H1 (cell line): Measurements from ENCODE around the gene EPB41L1. TPM values are rescaled to one million over a fixed set of nuclear protein-coding genes. Genes with fewer than 3 reads are reported as not detected.

Experiments
- CTCF ChIA-PET: fragments of 300-600 bp; sonication (Branson Sonifier 250); formaldehyde crosslinking; loops from one replicate; lab custom pipeline; 2021; ENCODE audit not compliant: partially characterized antibody; lab: Charles Lee
- POLR2A ChIA-PET: fragments of 300-600 bp; sonication (Branson Sonifier 250); formaldehyde crosslinking; loops from one replicate; lab custom pipeline; 2021; ENCODE audit warnings: inconsistent platforms; ENCODE audit not compliant: partially characterized antibody; lab: Charles Lee
- DNase-seq, 2 experiments: peaks; one replicate each; pipeline versions ENCODE4 v3.0.0 to v3.0.0-alpha.2; 2010 to 2022; ENCODE audit warnings: low spot score in 2 of 2, low read depth in 1 of 2, mixed read lengths in 1 of 2
- FAIRE-seq: peaks from 2 replicates; lab custom pipeline; 2011; peaks lifted over from hg19 to GRCh38; lab: Jason Lieb, UNC
- H2AFZ ChIP-seq: 2 replicates; pipeline ENCODE4 v1.8.1; 2012; ENCODE audit warnings: low read length, inconsistent platforms
- H2AK5ac ChIP-seq: 2 replicates; pipeline ENCODE4 v1.6.1; 2013; ENCODE audit warnings: low read depth, low read length
- H2BK120ac ChIP-seq: replicated peaks from 2 replicates; pipeline ENCODE3; 2013; ENCODE audit warnings: low read depth, low read length, inconsistent platforms
- H2BK12ac ChIP-seq: 2 replicates; pipeline ENCODE4 v1.6.1; 2013; ENCODE audit warnings: low read depth, low read length
- H2BK15ac ChIP-seq: 2 replicates; pipeline ENCODE4 v1.6.1; 2013; ENCODE audit warnings: low read length
- H2BK20ac ChIP-seq: 2 replicates; pipeline ENCODE4 v1.6.1; 2013; ENCODE audit warnings: low read length
- H2BK5ac ChIP-seq: 2 replicates; pipeline ENCODE4 v1.6.1; 2013; ENCODE audit warnings: low read depth, low read length
- H3K14ac ChIP-seq: 2 replicates; pipeline ENCODE4 v1.6.1; 2013; ENCODE audit warnings: inconsistent platforms; ENCODE audit not compliant: insufficient read length
- H3K18ac ChIP-seq: 2 replicates; pipeline ENCODE4 v1.6.1; 2013; ENCODE audit warnings: low read length; ENCODE audit errors: extremely low read depth
- H3K23ac ChIP-seq: 2 replicates; pipeline ENCODE4 v1.6.1; 2013; ENCODE audit warnings: inconsistent platforms; ENCODE audit not compliant: insufficient read length
- H3K23me2 ChIP-seq: 2 replicates; pipeline ENCODE4 v1.6.1; 2013; ENCODE audit warnings: low read depth, low read length
- H3K27ac ChIP-seq: 2 replicates; pipeline ENCODE4 v1.6.1; 2011; ENCODE audit warnings: low read depth, low read length, inconsistent platforms
- H3K27me3 ChIP-seq, 4 experiments: replicated peaks in 1 of 4; 1 replicate in 1 of 4; 2 replicates in 3 of 4; pipeline versions ENCODE4 v1.6.1 to v1.8.1; 2011 to 2013; ENCODE audit warnings: low read length in 3 of 4, mild to moderate bottlenecking in 3 of 4, inconsistent platforms in 2 of 4, mixed read lengths in 2 of 4, moderate library complexity in 1 of 4; ENCODE audit not compliant: control insufficient read depth in 3 of 4, insufficient read depth in 3 of 4; ENCODE audit errors: extremely low read depth in 1 of 4
- H3K36me3 ChIP-seq, 4 experiments: 2 replicates each; pipeline versions ENCODE4 v1.6.1 to v1.8.1; 2011 to 2013; ENCODE audit warnings: mild to moderate bottlenecking in 4 of 4, low read length in 3 of 4, moderate library complexity in 2 of 4, control low read depth in 1 of 4, inconsistent platforms in 1 of 4; ENCODE audit not compliant: insufficient read depth in 4 of 4, control insufficient read depth in 2 of 4
- H3K4ac ChIP-seq: replicated peaks from 2 replicates; pipeline ENCODE3; 2013; ENCODE audit warnings: low read length, low read depth, mixed read lengths, inconsistent platforms; ENCODE audit not compliant: insufficient read length
- H3K4me1 ChIP-seq, 4 experiments: replicated peaks in 1 of 4; 1 replicate in 1 of 4; 2 replicates in 3 of 4; pipeline versions ENCODE4 v1.6.1 to v1.8.1; 2011 to 2013; ENCODE audit warnings: low read length in 3 of 4, inconsistent platforms in 2 of 4, mixed read lengths in 1 of 4; ENCODE audit not compliant: insufficient read depth in 4 of 4, control insufficient read depth in 3 of 4
- H3K4me2 ChIP-seq, 2 experiments: 2 replicates each; pipeline versions ENCODE4 v1.6.1 to v1.8.1; 2011 to 2013; ENCODE audit warnings: low read depth in 2 of 2, low read length in 2 of 2, control low read depth in 1 of 2, inconsistent platforms in 1 of 2, mild to moderate bottlenecking in 1 of 2; ENCODE audit not compliant: insufficient read depth in 1 of 2
- H3K4me3 ChIP-seq, 4 experiments: fragments of 200-600, 300-600 bp in 1 of 4; sonication (generic), shearing (Covaris generic), sonication (Bioruptor Twin) in 1 of 4; 2 replicates each; pipeline versions ENCODE4 v1.5.1 to v1.8.1; 2011 to 2016; ENCODE audit warnings: low read length in 4 of 4, low read depth in 3 of 4, control low read depth in 2 of 4, inconsistent platforms in 2 of 4, mild to moderate bottlenecking in 2 of 4, mixed read lengths in 1 of 4, moderate library complexity in 1 of 4; ENCODE audit not compliant: insufficient read depth in 2 of 4; ENCODE audit errors: extremely low read depth in 1 of 4
- H3K56ac ChIP-seq: replicated peaks from 2 replicates; pipeline ENCODE3; 2013; ENCODE audit warnings: low read depth, mild to moderate bottlenecking, mixed read lengths, low read length, inconsistent platforms; ENCODE audit not compliant: insufficient read length
- H3K79me1 ChIP-seq: 2 replicates; pipeline ENCODE4 v1.6.1; 2013; ENCODE audit warnings: low read depth, low read length, control low read depth
- H3K79me2 ChIP-seq, 2 experiments: 2 replicates each; pipeline versions ENCODE4 v1.6.1 to v1.8.1; 2012 to 2013; ENCODE audit warnings: low read length in 2 of 2, mild to moderate bottlenecking in 2 of 2, inconsistent platforms in 1 of 2; ENCODE audit not compliant: insufficient read depth in 2 of 2, control insufficient read depth in 1 of 2
- H3K9ac ChIP-seq, 4 experiments: replicated peaks in 1 of 4; 1 replicate in 1 of 4; 2 replicates in 3 of 4; pipeline versions ENCODE4 v1.6.1 to v1.8.1; 2011 to 2013; ENCODE audit warnings: low read depth in 3 of 4, low read length in 3 of 4, control low read depth in 2 of 4, mild to moderate bottlenecking in 2 of 4, moderate library complexity in 2 of 4, inconsistent platforms in 1 of 4; ENCODE audit errors: extremely low read depth in 1 of 4
- H3K9me3 ChIP-seq, 2 experiments: 2 replicates each; pipeline versions ENCODE4 v1.6.1 to v1.8.1; 2012 to 2013; ENCODE audit warnings: mild to moderate bottlenecking in 2 of 2, moderate library complexity in 2 of 2, control low read depth in 1 of 2, inconsistent platforms in 1 of 2, low read depth in 1 of 2, low read length in 1 of 2, mixed read lengths in 1 of 2; ENCODE audit not compliant: insufficient read depth in 2 of 2
- H4K20me1 ChIP-seq, 2 experiments: replicated peaks in 1 of 2; 2 replicates each; pipeline versions ENCODE3 to v1.8.1; 2011 to 2013; ENCODE audit warnings: inconsistent platforms in 2 of 2, low read length in 2 of 2, mild to moderate bottlenecking in 1 of 2; ENCODE audit not compliant: insufficient read depth in 2 of 2, control insufficient read depth in 1 of 2
- H4K5ac ChIP-seq: 2 replicates; pipeline ENCODE4 v1.6.1; 2013; ENCODE audit warnings: low read length, low read depth, mixed read lengths, inconsistent platforms; ENCODE audit not compliant: insufficient read length
- H4K8ac ChIP-seq: 2 replicates; pipeline ENCODE4 v1.8.0; 2013; ENCODE audit warnings: mild to moderate bottlenecking, moderate library complexity, low read length, inconsistent platforms; ENCODE audit not compliant: insufficient read depth; ENCODE audit errors: extremely low read depth
- H4K91ac ChIP-seq: replicated peaks from 2 replicates; pipeline ENCODE3; 2013; ENCODE audit warnings: low read length, mixed read lengths, inconsistent platforms; ENCODE audit not compliant: insufficient read length
- CTBP2 ChIP-seq: IDR thresholded peaks from 2 replicates; pipeline ENCODE4 v1.7.0; 2011; ENCODE audit warnings: borderline replicate concordance, mild to moderate bottlenecking, moderate library complexity, mixed read lengths, low read length; ENCODE audit not compliant: insufficient read depth, insufficient read length
- KDM5A ChIP-seq: fragments of 200-600 bp; IDR thresholded peaks from 2 replicates; pipeline ENCODE4 v1.7.1; 2012; ENCODE audit warnings: mild to moderate bottlenecking, low read length, inconsistent platforms, mixed read lengths
- MAFK ChIP-seq: IDR thresholded peaks from 2 replicates; pipeline ENCODE4 v1.6.1; 2012; ENCODE audit warnings: low read depth, mild to moderate bottlenecking, improper control_type of control experiment, low read length
- PHF8 ChIP-seq: fragments of 200-600 bp; sonication (generic); conservative IDR thresholded peaks from 2 replicates; pipeline ENCODE4 v1.7.1; 2012; ENCODE audit warnings: low read depth, mild to moderate bottlenecking, inconsistent platforms, low read length, moderate library complexity
- RXRA ChIP-seq: IDR thresholded peaks from 2 replicates; pipeline ENCODE4 v1.6.1; 2011; ENCODE audit warnings: low read depth, mild to moderate bottlenecking, low read length, moderate library complexity; ENCODE audit not compliant: insufficient read depth
- SP4 ChIP-seq: IDR thresholded peaks from 2 replicates; pipeline ENCODE4 v1.6.1; 2012; ENCODE audit warnings: low read length, inconsistent platforms
- WGBS, 2 experiments: shearing (Covaris generic) in 1 of 2; methylation state at CpG; one replicate each; pipeline versions ENCODE4 v1.1.6 to v1.1.7; 2013 to 2015; ENCODE audit warnings: low lambda C conversion rate in 2 of 2, mixed read lengths in 2 of 2, inconsistent platforms in 1 of 2, low coverage in 1 of 2, missing lambda C conversion rate in 1 of 2; ENCODE audit not compliant: insufficient replicate concordance in 2 of 2, insufficient coverage in 1 of 2, insufficient read length in 1 of 2; ENCODE audit errors: extremely low coverage in 1 of 2, missing lambda C conversion rate in 1 of 2; 5-methylcytosine and 5-hydroxymethylcytosine counted together
- polyA plus RNA-seq, 7 experiments: library from polyadenylated mRNA; depleted of rRNA in 3 of 7; stranded (reverse) in 5 of 7; unstranded in 2 of 7; fragments of >200 nt in 5 of 7; fragments of 200-250 nt in 2 of 7; gene quantifications; 1 replicate in 5 of 7; 2 replicates in 1 of 7; 4 replicates in 1 of 7; pipeline versions ENCODE4 v1.2.1 to v1.2.3, GENCODE V29; 2011 to 2013; ENCODE audit warnings: missing spikeins in 2 of 7, mixed read lengths in 2 of 7
- total RNA-seq: library from RNA; stranded (reverse); fragmentation: NEBNext Ultra II Directional; extraction: Animal tissue kit (Norgen Biotek cat#: 25700); gene quantifications from 2 replicates; pipeline ENCODE4 v1.2.1, GENCODE V29; 2021
- TF ChIP-seq, protein P1 (sequence below), 3 experiments: IDR thresholded peaks; 1 replicate in 2 of 3; 2 replicates in 1 of 3; pipeline versions ENCODE4 v1.5.1 to v1.6.1; 2011; ENCODE audit warnings: low read length in 3 of 3, mild to moderate bottlenecking in 3 of 3, inconsistent platforms in 2 of 3, low read depth in 1 of 3, moderate library complexity in 1 of 3; ENCODE audit not compliant: insufficient read depth in 1 of 3; ENCODE audit errors: control extremely low read depth in 1 of 3

Gene EPB41L1
- total and polyA plus RNA-seq, 2 of the 8 experiments (the other 6 are each of a cell fraction or from before 2014, with no cell fraction given) = 14.8 to 36.0 TPM

DNA sequence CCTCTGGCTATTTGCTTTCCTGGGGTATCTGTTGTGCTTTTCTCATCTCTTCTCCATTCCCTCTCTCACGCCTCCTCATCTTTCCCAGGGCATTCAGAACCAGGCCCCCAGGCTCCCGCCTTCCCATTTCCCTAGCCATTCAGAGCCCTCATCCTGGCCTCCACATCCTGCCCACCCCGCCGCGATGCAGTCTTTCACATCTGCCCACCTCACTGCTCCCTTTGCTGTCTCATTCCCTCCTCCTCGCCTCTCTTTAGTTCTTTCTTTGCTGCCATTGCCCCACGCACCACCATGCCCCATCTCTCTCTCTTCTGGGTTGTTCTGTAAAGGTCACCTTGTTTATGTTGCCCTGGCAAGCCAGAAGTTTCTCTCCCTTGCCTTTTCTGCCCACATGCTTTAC is 71.1 kb downstream of the EPB41L1 start:
- Histone ChIP-seq H2BK120ac (no peak overlapping the region), H3K18ac (no peak overlapping the region), H3K23ac (no peak overlapping the region), H3K23me2 (no peaks in the 10 kb centered on the region), H2BK15ac (no peak overlapping the region), H3K56ac (no peak overlapping the region), H2BK12ac (no peak overlapping the region), H3K14ac (no peak overlapping the region), H3K4me2 (no peak overlapping the region), H2BK5ac (no peak overlapping the region), H3K27me3 (no peaks in the 10 kb centered on the region), H3K79me1 (no peaks in the 10 kb centered on the region), H3K4ac (no peak overlapping the region), H2AFZ (no peak overlapping the region), H3K79me2 (no peaks in the 10 kb centered on the region), H3K9me3 (no peaks in the 10 kb centered on the region), H4K8ac (no peak overlapping the region), H3K4me1 (no peaks in the 10 kb centered on the region), H2BK20ac (no peak overlapping the region), H3K4me3 (no peak overlapping the region), H3K27ac (no peak overlapping the region), H2AK5ac (no peak overlapping the region), H4K5ac (no peak overlapping the region), H3K36me3 (no peaks in the 10 kb centered on the region; a peak in 1 of 8 replicates), H4K91ac (no peak overlapping the region), H3K9ac (no peak overlapping the region), H4K20me1 (no peaks in the 10 kb centered on the region)
- no peak for DNase-seq
- ChIA-PET POLR2A (interaction anchor here (0.7 to 1.6 kb wide), 3 partner anchors 9 to 11 kb away, joined by 3 to 6 read pairs (median 4); partner anchors contain the start of gene AAR2), CTCF (interaction anchor here (1.1 to 1.9 kb wide), 5 partner anchors 9 to 108 kb away, joined by 3 to 9 read pairs (median 5); partner anchors contain the start of gene AAR2)
- no peak for FAIRE-seq
- WGBS, 2 experiments = 80% methylated on average over 7 of the region's 7 CpGs; no CpG with 5 or more reads in 1 of the 2 experiments
- TF ChIP-seq PHF8 (no peak), CTBP2 (no peak), RXRA (no peak), SP4 (no peak), MAFK (no peak), KDM5A (no peak)
- TF ChIP-seq, protein P1, sequence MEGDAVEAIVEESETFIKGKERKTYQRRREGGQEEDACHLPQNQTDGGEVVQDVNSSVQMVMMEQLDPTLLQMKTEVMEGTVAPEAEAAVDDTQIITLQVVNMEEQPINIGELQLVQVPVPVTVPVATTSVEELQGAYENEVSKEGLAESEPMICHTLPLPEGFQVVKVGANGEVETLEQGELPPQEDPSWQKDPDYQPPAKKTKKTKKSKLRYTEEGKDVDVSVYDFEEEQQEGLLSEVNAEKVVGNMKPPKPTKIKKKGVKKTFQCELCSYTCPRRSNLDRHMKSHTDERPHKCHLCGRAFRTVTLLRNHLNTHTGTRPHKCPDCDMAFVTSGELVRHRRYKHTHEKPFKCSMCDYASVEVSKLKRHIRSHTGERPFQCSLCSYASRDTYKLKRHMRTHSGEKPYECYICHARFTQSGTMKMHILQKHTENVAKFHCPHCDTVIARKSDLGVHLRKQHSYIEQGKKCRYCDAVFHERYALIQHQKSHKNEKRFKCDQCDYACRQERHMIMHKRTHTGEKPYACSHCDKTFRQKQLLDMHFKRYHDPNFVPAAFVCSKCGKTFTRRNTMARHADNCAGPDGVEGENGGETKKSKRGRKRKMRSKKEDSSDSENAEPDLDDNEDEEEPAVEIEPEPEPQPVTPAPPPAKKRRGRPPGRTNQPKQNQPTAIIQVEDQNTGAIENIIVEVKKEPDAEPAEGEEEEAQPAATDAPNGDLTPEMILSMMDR (IDR thresholded peaks at IDR 0.05; ENCODE audit: control extremely low read depth in 1 of 3, insufficient read depth in 1 of 3, low read depth in 1 of 3, low read length in 3 of 3) = no peak
